Activated CD4-positive, alpha-beta memory T cell treated with anti-CD3 and anti-CD28 coated beads, Interleukin-2, amount 10 ng/mL, durations not matched to agents 7 days and 5 days (primary cell): ENCODE measurements around the gene ZNF644. TPM values are rescaled to one million over a fixed set of nuclear protein-coding genes. Genes with fewer than 3 reads are reported as not detected.

Experiments used
- CTCF ChIA-PET: fragments of 350-600 bp; sonication (Branson Sonifier 250); formaldehyde crosslinking; loops from one replicate; lab custom pipeline; 2021; ENCODE audit warnings: antibody characterized with exemption, inconsistent platforms; lab: Charles Lee
- POLR2A ChIA-PET: fragments of 350-600 bp; sonication (Branson Sonifier 250); formaldehyde crosslinking; loops from one replicate; lab custom pipeline; 2021; ENCODE audit warnings: antibody characterized with exemption; lab: Charles Lee
- DNase-seq: peaks from one replicate; pipeline ENCODE4 v3.0.0-alpha.2; 2020
- H3K27ac Mint-ChIP-seq: one replicate; pipeline ENCODE4 v1.8.0; 2021; ENCODE audit warnings: mild to moderate bottlenecking, mixed read lengths
- H3K27me3 Mint-ChIP-seq: one replicate; pipeline ENCODE4 v1.8.0; 2021; ENCODE audit warnings: mixed read lengths
- H3K36me3 Mint-ChIP-seq: one replicate; pipeline ENCODE4 v1.8.0; 2021; ENCODE audit warnings: low read depth, mixed read lengths
- H3K4me1 Mint-ChIP-seq: one replicate; pipeline ENCODE4 v1.8.0; 2021; ENCODE audit warnings: mixed read lengths
- H3K4me3 Mint-ChIP-seq: one replicate; pipeline ENCODE4 v1.8.0; 2021; ENCODE audit warnings: mild to moderate bottlenecking, mixed read lengths
- H3K9me3 Mint-ChIP-seq: one replicate; pipeline ENCODE4 v1.8.0; 2021; ENCODE audit warnings: mixed read lengths
- total RNA-seq, 2 experiments: library from RNA; stranded (reverse); gene quantifications; one replicate each; pipeline ENCODE4 v1.2.3, GENCODE V29; 2021

Gene ZNF644
- total RNA-seq, 2 experiments from 2014 or later = 50.9 to 56.1 TPM

DNA sequence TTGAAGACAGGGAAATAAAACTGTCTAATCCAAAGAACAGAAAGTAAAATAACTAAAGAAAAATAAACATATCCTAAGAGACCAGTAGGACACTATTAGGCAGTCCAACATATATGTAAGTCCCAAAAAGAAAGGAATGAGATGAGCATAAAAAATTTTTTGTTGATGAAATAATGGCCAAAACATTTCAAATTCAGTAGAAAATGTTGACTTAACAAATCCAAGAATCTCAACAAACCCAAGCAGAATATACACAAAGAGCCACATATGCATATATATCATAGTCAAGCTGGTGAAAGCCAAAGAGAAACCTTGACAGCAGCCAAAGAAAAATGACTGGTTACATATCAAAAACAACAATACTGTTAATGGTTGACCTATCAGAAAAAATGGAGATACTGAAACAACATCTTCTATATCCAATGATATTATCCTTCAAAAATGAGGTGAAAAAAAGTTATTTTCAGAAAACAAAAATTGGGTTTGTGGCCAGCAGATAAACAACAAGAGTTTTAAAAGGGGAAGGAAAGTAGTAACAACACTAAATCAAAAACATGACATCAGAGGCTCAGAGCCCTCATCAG lies 26.4 kb downstream of the ZNF644 start:
- POLR2A ChIA-PET = no interaction called here
- Mint-ChIP-seq H3K9me3 (peaks cover 18% of the 10 kb centered on the region), H3K27ac (no peak overlapping the region), H3K36me3 (peaks cover 95% of the 10 kb centered on the region), H3K4me3 (no peak overlapping the region), H3K27me3 (no peaks in the 10 kb centered on the region), H3K4me1 (peaks cover 31% of the 10 kb centered on the region)
- CTCF ChIA-PET = no interaction called here
- DNase-seq = no peak

- Mint-ChIP-seq H3K27ac (no peak overlapping the region), H3K36me3 (peaks cover 95% of the 10 kb centered on the region), H3K27me3 (no peaks in the 10 kb centered on the region), H3K9me3 (peaks cover 19% of the 10 kb centered on the region), H3K4me1 (peaks cover 28% of the 10 kb centered on the region), H3K4me3 (no peak overlapping the region)
- no peak for DNase-seq
- ChIA-PET CTCF (no interaction called here), POLR2A (no interaction called here)
Measured at GRCh38 chr1:90994461-90994860, 27.4 kb downstream of the ZNF644 start.

- H3K36me3 Mint-ChIP-seq = peaks cover 95% of the 10 kb centered on the region
Measured at GRCh38 chr1:90993245-90993644, 28.6 kb downstream of the ZNF644 start.

GRCh38 chr1:90990779-90991178 lies 31.1 kb downstream of the ZNF644 start:
- Mint-ChIP-seq H3K4me1 (peaks cover 25% of the 10 kb centered on the region), H3K27me3 (no peaks in the 10 kb centered on the region), H3K9me3 (peaks cover 27% of the 10 kb centered on the region), H3K4me3 (no peak overlapping the region), H3K27ac (no peak overlapping the region), H3K36me3 (peaks cover 89% of the 10 kb centered on the region)
- DNase-seq = no peak
- CTCF ChIA-PET = no interaction called here
- POLR2A ChIA-PET = no interaction called here

More at GRCh38 chr1:90993245-90993644, 28.6 kb downstream of the ZNF644 start:
- H3K9me3 Mint-ChIP-seq = peaks cover 21% of the 10 kb centered on the region
- no peak overlapping the region for H3K27ac Mint-ChIP-seq
- H3K4me1 Mint-ChIP-seq = peaks cover 25% of the 10 kb centered on the region
- no peak overlapping the region for H3K4me3 Mint-ChIP-seq
- ChIA-PET CTCF (interaction anchor here (0.6 kb wide), 1 partner anchor 843 kb away, joined by 3 read pairs; no protein-coding TSS in a partner anchor), POLR2A (no interaction called here)
- no peaks in the 10 kb centered on the region for H3K27me3 Mint-ChIP-seq
- DNase-seq = no peak

DNA sequence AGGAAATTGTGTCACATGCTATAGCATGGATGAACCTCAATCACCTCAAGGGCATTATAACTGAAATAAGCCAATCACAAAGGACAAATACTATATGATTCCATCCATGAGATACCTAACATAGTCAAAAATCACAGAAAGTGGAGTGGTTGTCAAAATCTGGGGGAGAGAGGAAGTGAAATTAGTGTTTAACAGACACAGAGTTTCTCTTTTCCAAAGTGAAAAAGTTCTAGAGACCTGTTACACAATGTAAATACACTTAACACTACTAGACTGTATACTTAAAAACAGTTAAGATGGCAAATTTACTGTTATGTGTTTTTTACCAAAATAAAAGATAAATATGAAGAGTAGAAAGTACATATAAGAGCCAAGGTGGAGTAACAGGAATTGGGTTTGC lies 31.8 kb downstream of the ZNF644 start:
- Mint-ChIP-seq H3K27me3 (no peaks in the 10 kb centered on the region), H3K9me3 (peaks cover 27% of the 10 kb centered on the region), H3K27ac (no peak overlapping the region), H3K36me3 (peaks cover 81% of the 10 kb centered on the region), H3K4me3 (no peak overlapping the region), H3K4me1 (peaks cover 21% of the 10 kb centered on the region)
- ChIA-PET POLR2A (no interaction called here), CTCF (no interaction called here)
- DNase-seq = no peak

- peaks cover 27% of the 10 kb centered on the region for H3K9me3 Mint-ChIP-seq
- POLR2A ChIA-PET = no interaction called here
- no peak overlapping the region for H3K27ac Mint-ChIP-seq
- H3K4me1 Mint-ChIP-seq = peaks cover 17% of the 10 kb centered on the region
- CTCF ChIA-PET = no interaction called here
- DNase-seq = no peak
- H3K4me3 Mint-ChIP-seq = no peak overlapping the region
- no peaks in the 10 kb centered on the region for H3K27me3 Mint-ChIP-seq
- peaks cover 74% of the 10 kb centered on the region for H3K36me3 Mint-ChIP-seq
Measured at GRCh38 chr1:90989302-90989701, 32.5 kb downstream of the ZNF644 start.

DNA sequence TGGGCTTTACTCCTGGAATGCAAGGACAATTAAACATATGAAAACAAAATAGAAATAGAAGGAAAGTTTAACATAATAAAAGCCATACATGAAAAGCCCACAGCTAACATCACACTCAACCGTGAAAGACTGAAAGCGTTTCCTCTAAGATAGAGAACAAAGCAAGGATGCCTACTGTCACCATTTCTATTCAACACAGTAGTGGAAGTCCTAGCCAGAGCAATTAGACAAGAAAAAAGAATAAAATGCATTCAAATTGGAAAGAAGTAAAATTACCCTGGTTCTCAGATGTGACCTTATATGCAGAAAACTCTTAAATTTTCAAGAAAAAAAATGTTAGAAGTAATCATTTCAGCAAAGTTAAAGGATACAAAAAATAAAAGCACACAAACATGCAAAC lies 34.0 kb downstream of the ZNF644 start:
- peaks cover 24% of the 10 kb centered on the region for H3K9me3 Mint-ChIP-seq
- H3K27me3 Mint-ChIP-seq = no peaks in the 10 kb centered on the region
- peaks cover 70% of the 10 kb centered on the region for H3K36me3 Mint-ChIP-seq
- peaks cover 17% of the 10 kb centered on the region for H3K4me1 Mint-ChIP-seq
- no peak overlapping the region for H3K27ac Mint-ChIP-seq
- H3K4me3 Mint-ChIP-seq = no peak overlapping the region
- DNase-seq = no peak
- ChIA-PET POLR2A (no interaction called here), CTCF (no interaction called here)

GRCh38 chr1:90986953-90987352 lies 34.9 kb downstream of the ZNF644 start:
- Mint-ChIP-seq H3K36me3 (peaks cover 69% of the 10 kb centered on the region), H3K27ac (no peak overlapping the region), H3K4me3 (no peak overlapping the region), H3K27me3 (no peaks in the 10 kb centered on the region), H3K9me3 (peaks cover 24% of the 10 kb centered on the region), H3K4me1 (peaks cover 17% of the 10 kb centered on the region)
- ChIA-PET POLR2A (no interaction called here), CTCF (interaction anchor here (0.6 kb wide), 1 partner anchor 35 kb away, joined by 3 read pairs; the partner anchor contains the start of gene ZNF644)
- no peak for DNase-seq

DNA sequence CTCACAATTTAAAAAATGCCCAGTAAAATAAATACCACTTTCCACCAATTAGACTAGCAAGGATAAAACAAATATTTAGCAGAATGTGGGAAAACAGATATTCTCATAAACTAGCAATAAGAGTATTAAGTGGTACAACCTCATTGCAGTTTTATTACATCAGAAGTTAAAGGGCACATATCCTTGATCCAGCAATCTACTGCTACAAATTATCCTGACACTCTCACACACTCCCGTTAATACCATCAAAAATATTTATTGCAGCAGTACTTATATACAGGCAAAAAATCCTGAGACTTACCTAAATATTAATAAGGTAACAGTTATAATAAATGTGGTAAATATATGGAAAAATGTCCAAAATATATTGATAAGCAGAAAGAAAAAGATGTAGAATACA lies 44.3 kb downstream of the ZNF644 start:
- Mint-ChIP-seq H3K27me3 (no peaks in the 10 kb centered on the region), H3K27ac (no peak overlapping the region), H3K4me3 (no peak overlapping the region), H3K36me3 (peaks cover 52% of the 10 kb centered on the region), H3K9me3 (no peaks in the 10 kb centered on the region), H3K4me1 (peaks cover 11% of the 10 kb centered on the region)
- ChIA-PET CTCF (interaction anchor here (1.1 kb wide), 1 partner anchor 42 kb away, joined by 3 read pairs; no protein-coding TSS in a partner anchor), POLR2A (interaction anchor here (1.5 kb wide), 1 partner anchor 44 kb away, joined by 3 read pairs; the partner anchor contains the start of gene ZNF644)
- no peak for DNase-seq

DNA sequence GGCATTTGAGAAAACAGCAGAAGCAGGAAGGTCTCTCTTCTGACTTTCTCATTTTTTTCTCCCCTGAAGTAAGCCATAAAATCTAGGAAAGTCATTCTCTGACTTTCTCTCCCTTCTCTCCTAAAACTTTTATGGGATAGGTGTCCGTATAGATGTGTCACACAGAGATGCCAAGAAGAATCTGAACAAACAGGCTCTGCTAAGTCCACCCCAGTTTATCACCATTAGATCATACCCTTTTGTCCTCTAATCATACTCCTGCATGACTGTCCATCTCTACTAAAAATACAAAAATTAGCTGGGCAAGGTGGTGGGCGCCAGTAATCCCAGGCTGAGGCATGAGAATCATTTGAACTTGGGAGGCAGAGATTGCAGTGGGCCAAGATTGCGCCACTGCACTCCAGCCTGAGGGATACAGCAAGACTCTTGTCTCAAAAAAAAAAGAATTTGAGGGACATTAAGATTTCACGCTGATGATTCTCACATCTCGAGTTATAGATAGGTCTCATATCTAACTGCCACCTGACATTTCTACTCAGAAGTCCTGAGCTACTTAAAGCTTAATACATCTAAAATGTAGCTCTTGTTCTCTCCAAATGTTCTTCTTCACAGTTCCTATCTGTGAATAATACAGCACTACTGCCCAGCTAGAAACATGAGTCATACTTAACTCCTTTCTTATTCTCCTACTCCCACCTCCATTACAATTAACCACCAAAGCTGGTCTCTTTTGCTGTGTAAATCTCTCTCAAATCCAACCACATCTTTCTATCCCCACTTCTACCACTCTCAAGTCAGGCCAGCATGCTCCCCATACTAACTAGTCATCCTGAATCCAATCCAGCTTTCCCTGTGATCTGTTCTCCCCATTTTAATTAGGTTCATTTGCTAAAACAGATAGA lies 47.7 kb downstream of the ZNF644 start:
- ChIA-PET CTCF (interaction anchor here (1.2 kb wide), 1 partner anchor 191 kb away, joined by 4 read pairs; no protein-coding TSS in a partner anchor), POLR2A (interaction anchor here (1.0 kb wide), 1 partner anchor 48 kb away, joined by 3 read pairs; the partner anchor contains the start of gene ZNF644)
- H3K36me3 Mint-ChIP-seq = peaks cover 40% of the 10 kb centered on the region
- peaks cover 11% of the 10 kb centered on the region for H3K4me1 Mint-ChIP-seq
- DNase-seq = no peak
- H3K27ac Mint-ChIP-seq = no peak overlapping the region
- no peaks in the 10 kb centered on the region for H3K9me3 Mint-ChIP-seq
- no peak overlapping the region for H3K4me3 Mint-ChIP-seq
- H3K27me3 Mint-ChIP-seq = no peaks in the 10 kb centered on the region

DNA sequence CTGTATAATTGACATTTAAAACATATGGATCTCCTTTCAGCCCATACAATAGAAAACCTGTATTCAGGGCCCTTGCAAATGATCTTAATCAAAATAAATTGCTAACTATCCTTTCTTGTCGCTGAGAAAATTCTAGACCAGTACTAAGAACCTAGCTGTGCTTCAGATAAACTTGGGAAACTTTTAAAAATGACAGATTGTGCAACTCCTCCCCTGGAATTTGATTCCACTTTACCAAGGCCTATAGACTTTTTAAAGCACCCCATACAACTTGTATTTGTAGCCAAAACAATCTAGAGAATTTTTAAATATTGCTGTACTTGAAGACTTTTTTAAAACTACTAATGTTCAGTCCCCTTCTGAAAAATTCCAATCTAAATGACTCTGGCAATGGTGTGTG lies 51.6 kb downstream of the ZNF644 start:
- Mint-ChIP-seq H3K27me3 (no peaks in the 10 kb centered on the region), H3K36me3 (peaks cover 34% of the 10 kb centered on the region), H3K9me3 (no peaks in the 10 kb centered on the region), H3K4me1 (peaks cover 11% of the 10 kb centered on the region), H3K4me3 (no peak overlapping the region), H3K27ac (no peak overlapping the region)
- CTCF ChIA-PET = no interaction called here
- no peak for DNase-seq
- POLR2A ChIA-PET = no interaction called here

DNA sequence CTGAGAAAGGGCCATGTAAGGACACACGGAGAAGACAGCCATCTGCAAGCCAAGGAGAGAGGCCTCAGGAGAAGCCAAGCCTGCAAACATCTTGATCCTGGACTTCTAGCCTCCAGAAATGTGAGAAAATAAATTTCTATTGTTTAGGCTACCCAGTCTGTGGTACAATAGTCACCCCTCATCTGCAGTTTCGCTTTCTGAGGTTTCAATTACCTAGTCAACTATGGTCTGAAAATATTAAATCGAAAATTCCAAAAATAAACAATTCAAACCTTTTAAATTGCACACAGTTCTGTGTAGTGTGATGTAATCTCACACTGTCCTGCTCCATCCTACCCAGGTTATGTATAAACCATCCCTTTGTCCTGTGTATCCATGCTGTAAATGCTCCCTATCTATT lies 52.6 kb downstream of the ZNF644 start:
- Mint-ChIP-seq H3K27ac (no peak overlapping the region), H3K36me3 (peaks cover 27% of the 10 kb centered on the region), H3K27me3 (no peaks in the 10 kb centered on the region), H3K9me3 (no peaks in the 10 kb centered on the region), H3K4me3 (no peak overlapping the region), H3K4me1 (peaks cover 5% of the 10 kb centered on the region)
- POLR2A ChIA-PET = no interaction called here
- CTCF ChIA-PET = no interaction called here
- no peak for DNase-seq

DNA sequence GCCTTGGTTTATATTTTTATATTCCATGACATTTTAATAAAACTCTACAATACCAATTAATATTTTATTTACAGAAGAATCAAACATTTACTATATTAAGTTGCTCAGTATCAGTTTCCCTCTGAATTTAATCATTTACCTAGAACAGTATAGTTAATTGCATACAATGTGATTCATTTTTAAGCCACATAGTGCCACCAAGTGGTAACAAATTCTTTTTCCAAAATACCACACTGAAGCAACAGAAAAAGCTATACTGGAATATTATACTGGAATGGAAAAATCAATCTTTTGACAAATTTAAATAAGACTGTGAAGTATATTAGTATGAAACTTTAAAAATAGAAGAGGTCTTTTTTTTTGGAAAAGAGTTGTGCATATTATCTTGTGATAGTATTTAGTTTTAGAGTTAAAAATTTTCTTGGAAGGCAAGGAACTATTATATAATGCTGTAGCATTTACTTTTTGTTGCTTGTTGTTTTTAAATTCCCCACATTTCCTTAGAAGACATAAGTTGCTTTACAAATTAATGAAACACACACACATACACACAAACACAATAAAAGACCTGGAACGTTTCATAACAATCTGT lies 57.3 kb downstream of the ZNF644 start:
- Mint-ChIP-seq H3K4me1 (peaks cover 2% of the 10 kb centered on the region), H3K27me3 (no peaks in the 10 kb centered on the region)
- POLR2A ChIA-PET = no interaction called here

More for the DNA sequence above, 57.3 kb downstream of the ZNF644 start:
- CTCF ChIA-PET = interaction anchor here (0.6 to 1.8 kb wide), 3 partner anchors 201 to 243 kb away, joined by 3 to 7 read pairs (median 3); no protein-coding TSS in a partner anchor
- no peak overlapping the region for H3K4me3 Mint-ChIP-seq
- H3K27ac Mint-ChIP-seq = no peak overlapping the region
- H3K9me3 Mint-ChIP-seq = no peaks in the 10 kb centered on the region
- peaks cover 13% of the 10 kb centered on the region for H3K36me3 Mint-ChIP-seq
- DNase-seq = no peak
